H1 (cell line): ENCODE data around the gene ELOVL1. TPM values are rescaled to one million over a fixed set of nuclear protein-coding genes. Genes with fewer than 3 reads are reported as not detected.

Experiments
- ASH2L ChIP-seq: fragments of 200-600, 300-600 bp; sonication (generic); IDR thresholded peaks from one replicate; pipeline ENCODE4 v1.7.1; 2017; ENCODE audit warnings: low read length
- BRCA1 ChIP-seq: IDR thresholded peaks from 2 replicates; pipeline ENCODE4 v1.6.1; 2012; ENCODE audit warnings: low read depth, low read length, improper control_type of control experiment
- CHD2 ChIP-seq: IDR thresholded peaks from 2 replicates; pipeline ENCODE4 v1.6.1; 2012; ENCODE audit warnings: low read length, improper control_type of control experiment
- GTF2F1 ChIP-seq: IDR thresholded peaks from 2 replicates; pipeline ENCODE4 v1.6.1; 2012; ENCODE audit warnings: low read depth, low read length, improper control_type of control experiment, borderline replicate concordance
- JUND ChIP-seq: IDR thresholded peaks from 2 replicates; pipeline ENCODE4 v1.6.1; 2011; ENCODE audit warnings: mild to moderate bottlenecking, improper control_type of control experiment, low read length
- SAP30 ChIP-seq: fragments of 300-600 bp; sonication (generic); IDR thresholded peaks from 2 replicates; pipeline ENCODE4 v1.7.1; 2012; ENCODE audit warnings: low read length, moderate library complexity, mild to moderate bottlenecking, inconsistent platforms; ENCODE audit not compliant: insufficient read depth, insufficient replicate concordance
- polyA plus RNA-seq, 7 experiments: library from polyadenylated mRNA; depleted of rRNA in 3 of 7; stranded (reverse) in 5 of 7; unstranded in 2 of 7; fragments of >200 nt in 5 of 7; fragments of 200-250 nt in 2 of 7; gene quantifications; 1 replicate in 5 of 7; 2 replicates in 1 of 7; 4 replicates in 1 of 7; pipeline versions ENCODE4 v1.2.1 to v1.2.3, GENCODE V29; 2011 to 2013; ENCODE audit warnings: missing spikeins in 2 of 7, mixed read lengths in 2 of 7
- total RNA-seq: library from RNA; stranded (reverse); fragmentation: NEBNext Ultra II Directional; extraction: Animal tissue kit (Norgen Biotek cat#: 25700); gene quantifications from 2 replicates; pipeline ENCODE4 v1.2.1, GENCODE V29; 2021

Gene ELOVL1
- total and polyA plus RNA-seq, 2 of the 8 experiments (the other 6 are each of a cell fraction or from before 2014, with no cell fraction given) = 28.5 to 68.1 TPM

DNA sequence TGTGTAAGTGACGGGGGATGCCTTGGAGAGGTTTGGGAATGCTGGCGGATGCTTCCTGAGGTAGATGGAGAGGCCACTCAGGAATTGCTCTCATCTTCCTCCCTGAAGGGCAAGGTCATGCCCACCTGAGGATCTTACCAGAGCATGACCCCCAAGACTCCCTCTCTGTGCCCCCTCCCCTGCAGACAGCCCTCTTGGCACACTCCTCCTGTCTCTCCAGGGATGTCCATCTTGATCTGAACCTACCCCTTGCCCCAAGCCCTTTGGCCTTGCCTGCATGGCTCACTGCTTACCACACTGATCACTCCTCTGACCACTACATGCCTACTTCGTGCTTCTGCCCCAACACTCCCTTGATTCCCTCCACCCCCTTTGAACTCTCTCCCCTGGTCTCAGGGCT, 48.0 kb downstream of the ELOVL1 start (continued):
- no peak for TF ChIP-seq BRCA1
- TF ChIP-seq SAP30 = no peak
- no peak for TF ChIP-seq JUND
- TF ChIP-seq CHD2 = no peak
- no peak for TF ChIP-seq ASH2L
- TF ChIP-seq GTF2F1 = no peak
